ENCODE data around the gene DIPK1A.

Gene DIPK1A

DNA sequence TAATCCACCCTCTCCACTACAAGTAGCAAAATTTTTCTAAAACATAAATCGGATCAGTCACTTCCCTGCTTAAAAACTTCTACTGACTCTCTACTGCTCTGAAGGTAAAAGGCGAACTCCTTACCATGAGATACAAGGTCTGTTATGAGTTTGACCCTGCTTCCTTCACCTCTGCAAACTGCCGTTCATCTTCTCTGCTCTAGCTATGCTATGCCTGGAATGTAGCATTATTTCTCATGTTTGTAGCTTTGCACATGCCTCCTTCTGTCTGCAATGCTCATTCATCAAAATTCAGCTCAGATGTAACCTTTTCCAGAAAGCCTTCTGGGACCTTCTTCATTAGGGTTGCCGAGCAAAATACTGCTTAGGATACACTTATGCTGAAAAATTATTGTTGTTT is 98.7 kb downstream of the DIPK1A start:
- DNase-seq (ENCODE audit: low spot score) = no peak
- TF ChIP-seq, protein P1, sequence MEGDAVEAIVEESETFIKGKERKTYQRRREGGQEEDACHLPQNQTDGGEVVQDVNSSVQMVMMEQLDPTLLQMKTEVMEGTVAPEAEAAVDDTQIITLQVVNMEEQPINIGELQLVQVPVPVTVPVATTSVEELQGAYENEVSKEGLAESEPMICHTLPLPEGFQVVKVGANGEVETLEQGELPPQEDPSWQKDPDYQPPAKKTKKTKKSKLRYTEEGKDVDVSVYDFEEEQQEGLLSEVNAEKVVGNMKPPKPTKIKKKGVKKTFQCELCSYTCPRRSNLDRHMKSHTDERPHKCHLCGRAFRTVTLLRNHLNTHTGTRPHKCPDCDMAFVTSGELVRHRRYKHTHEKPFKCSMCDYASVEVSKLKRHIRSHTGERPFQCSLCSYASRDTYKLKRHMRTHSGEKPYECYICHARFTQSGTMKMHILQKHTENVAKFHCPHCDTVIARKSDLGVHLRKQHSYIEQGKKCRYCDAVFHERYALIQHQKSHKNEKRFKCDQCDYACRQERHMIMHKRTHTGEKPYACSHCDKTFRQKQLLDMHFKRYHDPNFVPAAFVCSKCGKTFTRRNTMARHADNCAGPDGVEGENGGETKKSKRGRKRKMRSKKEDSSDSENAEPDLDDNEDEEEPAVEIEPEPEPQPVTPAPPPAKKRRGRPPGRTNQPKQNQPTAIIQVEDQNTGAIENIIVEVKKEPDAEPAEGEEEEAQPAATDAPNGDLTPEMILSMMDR (IDR thresholded peaks at IDR 0.05) = no peak

DNA sequence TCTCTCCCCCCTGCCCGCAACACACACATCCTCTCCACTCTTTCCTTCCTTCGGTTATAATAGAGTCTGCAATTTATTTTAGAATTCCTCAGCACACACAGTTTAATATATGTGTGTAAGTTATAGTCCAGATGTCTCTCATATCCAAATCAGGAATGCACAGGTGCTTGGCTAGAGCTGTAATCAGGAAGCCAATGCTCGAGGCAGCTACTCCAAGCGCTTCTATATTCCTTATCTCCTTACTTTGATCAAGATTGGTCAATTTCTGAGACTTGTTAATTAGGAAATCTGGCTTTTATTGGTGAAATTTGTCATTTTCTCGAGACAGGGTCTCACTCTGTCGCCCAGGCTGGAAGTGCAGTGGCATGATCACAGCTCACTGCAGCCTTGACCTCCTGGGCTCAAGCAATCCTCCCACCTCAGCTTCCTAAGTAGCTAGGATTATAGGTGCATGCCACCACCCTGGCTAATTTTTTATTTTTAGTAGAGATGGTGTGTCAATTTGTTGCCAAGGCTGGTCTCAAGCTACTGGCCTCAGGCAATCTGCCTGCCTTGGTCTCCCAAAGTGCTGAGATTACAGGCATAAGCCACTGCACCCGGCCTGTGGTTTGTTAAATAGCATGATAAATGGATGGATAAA is 101.7 kb downstream of the DIPK1A start:
- DNase-seq (ENCODE audit: low spot score) = no peak
- TF ChIP-seq, protein P1 (IDR thresholded peaks at IDR 0.05) = no peak
- no peak overlapping the region for H3K27ac ChIP-seq
- H3K4me3 ChIP-seq = peak overlapping the region; percentile 40

More for the DNA sequence above, 98.7 kb downstream of the DIPK1A start:
- no peak overlapping the region for H3K4me3 ChIP-seq
- H3K27ac ChIP-seq = no peak overlapping the region

DNA sequence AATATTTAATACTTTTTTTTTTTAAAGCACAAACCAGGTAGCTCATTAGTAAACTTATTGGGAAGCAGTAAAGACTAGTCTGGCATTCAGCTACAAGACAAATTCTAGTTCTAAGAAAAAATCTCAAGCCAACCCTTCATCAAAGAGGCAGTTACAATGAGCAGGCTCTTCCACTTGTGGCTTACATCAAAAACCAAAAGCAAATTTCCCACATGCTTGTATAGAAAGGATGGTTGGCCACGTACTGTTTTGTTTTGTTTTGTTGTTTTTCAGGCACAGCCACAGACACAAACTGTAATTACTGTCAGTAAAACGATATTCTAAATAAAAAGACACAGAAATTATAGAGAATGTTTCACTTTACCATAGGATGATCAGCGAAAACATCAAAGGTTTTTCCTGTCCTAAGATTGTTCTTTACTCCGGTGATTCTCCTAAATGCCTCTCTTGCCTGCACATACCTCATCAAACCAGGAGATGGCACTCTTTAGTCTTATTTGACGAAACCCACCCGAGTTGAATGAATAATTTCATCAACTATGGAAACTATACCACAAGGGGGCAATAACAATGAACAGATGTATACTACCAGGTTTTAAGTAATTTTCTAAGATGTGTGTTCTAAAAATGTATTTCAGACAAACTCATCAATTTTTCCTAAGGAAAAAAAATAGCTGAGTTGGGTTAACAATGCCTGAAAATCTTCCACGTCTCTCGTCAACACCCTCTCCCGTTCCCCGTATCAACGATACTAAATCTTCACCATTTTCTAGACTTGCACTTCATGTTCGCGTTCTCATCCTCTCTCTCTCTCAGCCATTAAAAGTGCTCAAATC is 102.5 kb downstream of the DIPK1A start:
- DNase-seq (ENCODE audit: low spot score) = no peak
- Histone ChIP-seq H3K27ac (no peak overlapping the region), H3K4me3 (peak overlapping the region; percentile 40)
- TF ChIP-seq, protein P1 (IDR thresholded peaks at IDR 0.05) = peak; percentile 87

DNA sequence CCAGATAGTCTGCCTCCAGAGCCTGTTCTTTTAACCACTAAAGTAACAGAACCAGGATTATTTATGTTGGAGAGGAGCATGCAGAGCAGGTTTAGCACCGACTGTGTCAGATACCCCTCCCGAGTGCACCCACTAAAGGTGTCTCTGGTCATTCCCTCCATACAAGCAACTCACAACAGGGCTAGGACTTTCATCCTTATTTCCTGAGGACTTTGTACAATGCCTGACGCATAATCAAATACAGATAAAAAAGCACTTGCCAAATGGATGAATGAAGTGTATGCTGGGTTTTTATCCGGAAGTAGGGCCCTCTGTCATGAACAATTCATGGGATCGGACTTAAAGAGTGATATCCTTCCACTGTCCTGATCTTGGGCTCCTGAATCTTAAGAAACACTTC is 103.4 kb downstream of the DIPK1A start:
- H3K4me3 ChIP-seq = no peak overlapping the region
- TF ChIP-seq, protein P1 (IDR thresholded peaks at IDR 0.05) = no peak
- H3K27ac ChIP-seq = no peak overlapping the region

DNA sequence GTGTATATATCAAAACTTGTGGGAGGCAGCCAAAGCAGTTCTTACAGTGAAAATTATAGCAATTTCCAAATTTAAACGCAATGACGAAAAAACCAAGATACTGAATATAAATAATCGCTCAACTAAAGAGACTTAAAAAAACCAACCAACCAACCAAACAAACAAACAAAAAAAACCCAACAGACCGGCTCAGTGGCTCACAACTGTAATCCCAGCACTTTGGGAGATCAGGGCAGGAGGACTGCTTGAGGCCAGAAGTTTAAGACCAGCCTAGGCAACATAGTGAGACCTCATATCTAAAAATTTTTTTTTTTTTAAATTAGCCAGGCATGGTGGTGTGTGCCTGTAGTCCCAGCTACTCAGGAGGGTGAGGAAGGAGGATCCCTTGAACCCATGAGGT is 106.0 kb downstream of the DIPK1A start:
- TF ChIP-seq, protein P1 (IDR thresholded peaks at IDR 0.05) = no peak
- H3K27ac ChIP-seq = no peak overlapping the region
- no peak overlapping the region for H3K4me3 ChIP-seq
- DNase-seq (ENCODE audit: low spot score) = no peak

More for the DNA sequence above, 103.4 kb downstream of the DIPK1A start:
- DNase-seq (ENCODE audit: low spot score) = no peak

DNA sequence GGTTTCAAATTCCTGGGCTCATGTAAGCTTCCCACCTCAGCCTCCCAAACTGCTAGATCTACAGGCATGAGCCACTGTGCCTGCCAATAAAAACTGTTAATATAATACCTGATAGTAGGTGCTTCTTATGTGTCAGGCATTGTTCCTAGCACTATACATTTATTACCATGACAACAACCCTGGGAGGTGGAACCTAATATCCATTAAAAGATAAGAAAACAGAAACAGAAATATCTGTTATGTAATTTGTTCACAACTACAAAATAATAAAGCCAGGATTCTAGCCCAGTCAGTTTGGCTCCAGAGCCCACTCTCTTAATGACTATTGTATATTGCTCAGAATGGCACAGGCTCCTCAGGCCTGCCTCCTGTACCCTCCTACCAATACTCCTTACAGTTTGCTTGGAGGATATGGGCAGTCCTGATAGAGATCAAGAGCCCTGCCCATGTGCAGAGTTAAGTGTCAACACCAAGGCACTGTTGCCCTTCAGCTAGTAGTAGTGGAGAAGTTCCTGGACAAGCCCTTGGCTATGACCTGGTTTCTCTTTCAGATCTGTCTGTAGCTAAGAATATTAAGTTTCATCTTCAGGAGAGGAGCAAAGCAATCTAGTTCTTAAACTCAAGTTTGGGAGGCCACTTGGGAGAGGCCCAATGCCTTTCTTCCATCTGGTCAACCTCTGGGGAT is 107.0 kb downstream of the DIPK1A start:
- Histone ChIP-seq H3K4me3 (no peak overlapping the region), H3K27ac (no peak overlapping the region)
- TF ChIP-seq, protein P1 (IDR thresholded peaks at IDR 0.05) = no peak
- no peak for DNase-seq (ENCODE audit: low spot score)

Measured in coronary artery (tissue), 2 donors.